Measurements from ENCODE around the gene IL24.

IL24 gene

GRCh38 chr1:206925106-206925736 is 28.0 kb downstream of the IL24 start:
- no peak for DNase-seq (ENCODE audit: low read depth)

- DNase-seq (ENCODE audit: low read depth): no peak
These were observed 29.0 kb downstream of the IL24 start for GRCh38 chr1:206926286-206926685.

- DNase-seq (ENCODE audit: low read depth): no peak
These were observed 32.3 kb downstream of the IL24 start for GRCh38 chr1:206929524-206929923.

GRCh38 chr1:206930210-206930798 is 33.1 kb downstream of the IL24 start:
- no peak for DNase-seq (ENCODE audit: low read depth)

GRCh38 chr1:206931709-206932108 is 34.5 kb downstream of the IL24 start:
- no peak for DNase-seq (ENCODE audit: low read depth)

- DNase-seq (ENCODE audit: low read depth): no peak
These were observed 34.9 kb downstream of the IL24 start for GRCh38 chr1:206932177-206932576.

- peak; percentile 65 for DNase-seq (ENCODE audit: low read depth)
These were observed 36.2 kb downstream of the IL24 start for GRCh38 chr1:206933333-206933945.

GRCh38 chr1:206935491-206936067 is 38.3 kb downstream of the IL24 start:
- no peak for DNase-seq (ENCODE audit: low read depth)

GRCh38 chr1:206937425-206937824 is 40.2 kb downstream of the IL24 start:
- no peak for DNase-seq (ENCODE audit: low read depth)

- no peak for DNase-seq (ENCODE audit: low read depth)
These were observed 41.9 kb downstream of the IL24 start for GRCh38 chr1:206939131-206939530.

- DNase-seq (ENCODE audit: low read depth): no peak
These were observed 42.8 kb downstream of the IL24 start for GRCh38 chr1:206939841-206940587.

- no peak for DNase-seq (ENCODE audit: low read depth)
These were observed 43.3 kb downstream of the IL24 start for GRCh38 chr1:206940588-206940936.

- no peak for DNase-seq (ENCODE audit: low read depth)
These were observed 44.6 kb downstream of the IL24 start for GRCh38 chr1:206941766-206942418.

- no peak for DNase-seq (ENCODE audit: low read depth)
These were observed 47.5 kb downstream of the IL24 start for GRCh38 chr1:206944703-206945102.

GRCh38 chr1:206945779-206946178 is 48.5 kb downstream of the IL24 start:
- DNase-seq (ENCODE audit: low read depth): no peak

- DNase-seq (ENCODE audit: low read depth): no peak
These were observed 49.0 kb downstream of the IL24 start, which contains the start of gene PIGR for GRCh38 chr1:206946261-206946660. TSS of gene PIGR (minus strand) at chr1:206946466. CDS start at chr1:206940531, 5,935 bp downstream.

GRCh38 chr1:206947255-206947654 is 50.0 kb downstream of the IL24 start:
- DNase-seq (ENCODE audit: low read depth): no peak

- DNase-seq (ENCODE audit: low read depth): no peak
These were observed 52.0 kb downstream of the IL24 start for GRCh38 chr1:206949208-206949607.

GRCh38 chr1:206949641-206950040 is 52.4 kb downstream of the IL24 start:
- no peak for DNase-seq (ENCODE audit: low read depth)

- no peak for DNase-seq (ENCODE audit: low read depth)
These were observed 54.3 kb downstream of the IL24 start for GRCh38 chr1:206951318-206952100.

- DNase-seq (ENCODE audit: low read depth): no peak
These were observed 54.9 kb downstream of the IL24 start for GRCh38 chr1:206952171-206952570.

All from activated gamma-delta T cell treated with anti-CD3 and anti-CD28 coated beads, Interleukin-2, amount 50 U/mL, for 16 hours (primary cell).